Measurements from ENCODE around the gene TDRKH. TPM values are rescaled to one million over a fixed set of nuclear protein-coding genes. Genes with fewer than 3 reads are reported as not detected.

Gene TDRKH
- total and polyA plus RNA-seq, 2 of the 13 experiments (the other 11 are each of a cell fraction or from before 2014, with no cell fraction given) = 3.9 to 5.4 TPM

DNA sequence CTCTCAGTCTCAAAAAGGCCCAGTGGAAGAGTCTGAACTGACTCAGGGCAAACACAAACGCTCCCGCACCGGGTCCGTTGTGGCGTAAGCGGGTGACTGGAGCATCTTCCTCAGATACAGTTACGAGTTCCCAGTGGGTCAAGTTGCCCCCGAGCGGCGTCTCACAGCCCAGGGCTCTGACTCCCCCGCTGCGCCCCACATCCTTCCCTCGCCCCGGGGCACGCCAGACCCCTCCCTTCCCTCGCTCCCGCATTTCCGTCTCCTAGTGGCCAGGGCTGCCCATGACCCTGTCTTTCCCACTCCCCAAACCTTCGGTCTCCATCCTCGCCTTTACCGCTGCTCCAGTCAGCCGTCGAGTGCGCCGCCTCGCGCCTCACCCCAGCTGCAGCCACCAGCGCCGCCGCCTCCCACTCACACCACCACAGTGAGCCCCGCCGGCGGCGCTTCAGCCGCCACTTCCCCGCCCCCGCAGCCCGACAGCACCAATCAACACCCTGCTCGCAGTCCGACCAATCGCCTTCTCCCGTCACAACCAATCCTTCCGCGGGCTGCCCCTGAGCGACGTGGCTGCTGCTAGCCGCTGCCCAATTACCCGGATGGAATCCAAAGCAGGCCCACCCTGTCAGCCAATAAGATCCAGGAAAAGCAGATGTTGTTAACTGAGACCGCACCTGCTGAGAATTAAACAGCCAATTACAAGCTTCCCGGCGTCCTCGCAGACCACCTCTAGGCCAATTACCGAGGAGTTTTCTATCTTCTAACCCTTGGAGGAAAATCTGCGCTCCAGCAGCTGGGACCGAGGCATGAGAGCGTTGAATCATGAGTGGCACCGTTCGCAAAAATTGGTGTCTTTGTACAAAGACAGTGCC lies at the start of gene TDRKH (continued):
- TF ChIP-seq, protein P1, sequence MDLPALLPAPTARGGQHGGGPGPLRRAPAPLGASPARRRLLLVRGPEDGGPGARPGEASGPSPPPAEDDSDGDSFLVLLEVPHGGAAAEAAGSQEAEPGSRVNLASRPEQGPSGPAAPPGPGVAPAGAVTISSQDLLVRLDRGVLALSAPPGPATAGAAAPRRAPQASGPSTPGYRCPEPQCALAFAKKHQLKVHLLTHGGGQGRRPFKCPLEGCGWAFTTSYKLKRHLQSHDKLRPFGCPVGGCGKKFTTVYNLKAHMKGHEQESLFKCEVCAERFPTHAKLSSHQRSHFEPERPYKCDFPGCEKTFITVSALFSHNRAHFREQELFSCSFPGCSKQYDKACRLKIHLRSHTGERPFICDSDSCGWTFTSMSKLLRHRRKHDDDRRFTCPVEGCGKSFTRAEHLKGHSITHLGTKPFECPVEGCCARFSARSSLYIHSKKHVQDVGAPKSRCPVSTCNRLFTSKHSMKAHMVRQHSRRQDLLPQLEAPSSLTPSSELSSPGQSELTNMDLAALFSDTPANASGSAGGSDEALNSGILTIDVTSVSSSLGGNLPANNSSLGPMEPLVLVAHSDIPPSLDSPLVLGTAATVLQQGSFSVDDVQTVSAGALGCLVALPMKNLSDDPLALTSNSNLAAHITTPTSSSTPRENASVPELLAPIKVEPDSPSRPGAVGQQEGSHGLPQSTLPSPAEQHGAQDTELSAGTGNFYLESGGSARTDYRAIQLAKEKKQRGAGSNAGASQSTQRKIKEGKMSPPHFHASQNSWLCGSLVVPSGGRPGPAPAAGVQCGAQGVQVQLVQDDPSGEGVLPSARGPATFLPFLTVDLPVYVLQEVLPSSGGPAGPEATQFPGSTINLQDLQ (CRISPR knock-in tag; IDR thresholded peaks at IDR 0.05) = 0 out of 2 replicates have a peak, but pooled peaks have one; percentile 26
- TF ChIP-seq STAG1 (CRISPR knock-in tag; IDR thresholded peaks at IDR 0.05) (peak; percentile 28; the same call in 1 of the 2 replicates), NBN (conservative IDR thresholded peaks at IDR 0.05) (no peak), POGZ (CRISPR knock-in tag; IDR thresholded peaks at IDR 0.05) (no peak; the same call in 1 of the 2 replicates), ZNF251 (CRISPR knock-in tag; IDR thresholded peaks at IDR 0.05) (no peak), ZNF737 (CRISPR knock-in tag; IDR thresholded peaks at IDR 0.05; ENCODE audit: borderline replicate concordance) (no peak), ETV6 (CRISPR knock-in tag; conservative IDR thresholded peaks at IDR 0.05) (0 out of 2 replicates have a peak, but pooled peaks have one; percentile 37), ZNF20 (CRISPR knock-in tag; IDR thresholded peaks at IDR 0.05) (no peak), FOXA1 (IDR thresholded peaks at IDR 0.05) (no peak), FOXA1 (CRISPR knock-in tag; IDR thresholded peaks at IDR 0.05) (peak; percentile 19; the same call in 1 of the 2 replicates), PCBP2 (optimal IDR thresholded peaks at IDR 0.05; ENCODE audit: low read depth, low read length, poor library complexity, severe bottlenecking) (no peak), IRX3 (CRISPR knock-in tag; IDR thresholded peaks at IDR 0.05; ENCODE audit: borderline replicate concordance, low read depth) (peak; percentile 55; the same call in 1 of the 2 replicates), ZMYM3 (CRISPR knock-in tag; IDR thresholded peaks at IDR 0.05) (0 out of 2 replicates have a peak, but pooled peaks have one; percentile 36), IRF9 (CRISPR knock-in tag; IDR thresholded peaks at IDR 0.05; ENCODE audit: borderline replicate concordance) (peak; percentile 90), HDAC2 (CRISPR knock-in tag; IDR thresholded peaks at IDR 0.05) (peak; percentile 36), RXRB (CRISPR knock-in tag; IDR thresholded peaks at IDR 0.05; ENCODE audit: borderline replicate concordance) (0 out of 2 replicates have a peak, but pooled peaks have one; percentile 41), SALL1 (CRISPR knock-in tag; IDR thresholded peaks at IDR 0.05) (peak; percentile 83), ZNF292 (CRISPR knock-in tag; IDR thresholded peaks at IDR 0.05; ENCODE audit: borderline replicate concordance, low read depth) (no peak; the same call in 1 of the 2 replicates), GABPA (IDR thresholded peaks at IDR 0.05; ENCODE audit: low read depth, low read length) (no peak), GABPA (CRISPR knock-in tag; IDR thresholded peaks at IDR 0.05; ENCODE audit: low read depth) (no peak), YEATS4 (CRISPR knock-in tag; IDR thresholded peaks at IDR 0.05; ENCODE audit: borderline replicate concordance) (peak; percentile 69; the same call in 1 of the 2 replicates), TARDBP (CRISPR knock-in tag; IDR thresholded peaks at IDR 0.05) (peak; percentile 61; the same call in 1 of the 2 replicates), SRF (IDR thresholded peaks at IDR 0.05; ENCODE audit: low read depth, low read length) (no peak), ZNF570 (CRISPR knock-in tag; IDR thresholded peaks at IDR 0.05; ENCODE audit: borderline replicate concordance) (0 out of 2 replicates have a peak, but pooled peaks have one; percentile 59)
- TF ChIP-seq, protein P2, sequence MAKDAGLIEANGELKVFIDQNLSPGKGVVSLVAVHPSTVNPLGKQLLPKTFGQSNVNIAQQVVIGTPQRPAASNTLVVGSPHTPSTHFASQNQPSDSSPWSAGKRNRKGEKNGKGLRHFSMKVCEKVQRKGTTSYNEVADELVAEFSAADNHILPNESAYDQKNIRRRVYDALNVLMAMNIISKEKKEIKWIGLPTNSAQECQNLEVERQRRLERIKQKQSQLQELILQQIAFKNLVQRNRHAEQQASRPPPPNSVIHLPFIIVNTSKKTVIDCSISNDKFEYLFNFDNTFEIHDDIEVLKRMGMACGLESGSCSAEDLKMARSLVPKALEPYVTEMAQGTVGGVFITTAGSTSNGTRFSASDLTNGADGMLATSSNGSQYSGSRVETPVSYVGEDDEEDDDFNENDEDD (CRISPR knock-in tag; IDR thresholded peaks at IDR 0.05; ENCODE audit: borderline replicate concordance) = peak; percentile 95
- TF ChIP-seq, protein P3, sequence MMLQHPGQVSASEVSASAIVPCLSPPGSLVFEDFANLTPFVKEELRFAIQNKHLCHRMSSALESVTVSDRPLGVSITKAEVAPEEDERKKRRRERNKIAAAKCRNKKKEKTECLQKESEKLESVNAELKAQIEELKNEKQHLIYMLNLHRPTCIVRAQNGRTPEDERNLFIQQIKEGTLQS (CRISPR knock-in tag; IDR thresholded peaks at IDR 0.05) = peak; percentile 41; the same call in 1 of the 2 replicates
